ENCODE data around the gene NACA.
A peak's percentile ranks its signal among the peaks of the same experiment; 100 is the strongest.
"Not testable (repeated sequence)": the region's sequence is repeated elsewhere in the genome, so short reads cannot be mapped to it uniquely, and the experiment has no call there.

NACA gene

DNA sequence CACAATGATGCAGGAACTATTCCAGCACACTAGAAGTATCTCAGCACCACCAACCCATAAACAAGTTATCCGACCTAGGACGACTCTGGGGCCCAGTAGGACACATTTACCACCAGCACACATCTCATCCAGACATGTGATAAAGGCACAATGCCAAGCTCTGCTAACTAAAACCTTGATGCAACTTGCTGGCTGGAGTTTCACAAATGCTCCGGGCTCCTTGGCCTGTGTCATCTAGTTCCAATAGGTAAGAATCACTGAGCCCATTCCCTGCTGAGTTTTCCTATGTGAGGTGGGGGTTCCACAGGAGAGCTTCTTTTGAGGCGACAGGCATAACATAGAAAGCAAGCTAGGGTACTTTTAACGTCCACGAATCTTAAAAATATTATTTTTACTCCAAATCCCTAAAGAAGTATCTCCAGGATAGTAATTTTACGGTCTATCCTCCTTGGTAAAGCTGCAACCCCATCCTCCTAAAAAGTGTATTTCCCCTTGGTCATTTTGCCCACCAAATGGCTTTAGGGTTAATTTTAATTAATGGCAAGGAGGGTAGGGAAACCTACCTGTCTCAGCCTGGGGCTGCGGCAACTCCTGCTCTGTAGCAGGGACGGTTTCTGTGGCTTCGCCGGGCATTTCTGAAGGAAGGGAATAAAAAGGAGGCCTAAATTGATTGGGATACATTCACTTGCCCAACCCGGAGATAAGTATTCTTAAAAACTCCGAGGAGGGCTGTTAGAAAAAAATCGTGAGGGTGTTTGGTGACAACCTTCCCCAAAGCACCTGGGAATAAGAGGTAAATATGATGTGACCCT is 1.0 kb downstream of the NACA start:
- peak; percentile 83 for DNase-seq (ENCODE audit: low spot score)

DNA sequence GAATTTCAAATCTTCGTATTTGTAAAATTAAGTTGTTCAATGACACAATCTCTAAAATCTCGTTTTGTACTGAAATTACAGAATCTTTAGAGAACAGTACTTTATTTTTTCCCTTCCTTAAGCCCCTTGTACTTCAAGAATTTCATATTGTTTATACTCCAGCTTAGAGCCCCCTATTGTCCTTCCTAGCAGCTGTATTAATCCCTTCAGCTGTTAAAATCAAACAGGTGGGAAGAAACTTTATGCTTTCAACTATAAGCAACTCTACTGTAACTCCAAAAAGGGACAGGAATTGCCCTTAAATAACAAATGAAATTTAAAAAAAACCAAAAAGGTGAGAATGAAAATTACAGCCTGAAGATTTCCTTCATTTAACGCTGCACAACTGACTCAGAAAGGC is 1.7 kb downstream of the NACA start:
- DNase-seq (ENCODE audit: low spot score), result no peak

DNA sequence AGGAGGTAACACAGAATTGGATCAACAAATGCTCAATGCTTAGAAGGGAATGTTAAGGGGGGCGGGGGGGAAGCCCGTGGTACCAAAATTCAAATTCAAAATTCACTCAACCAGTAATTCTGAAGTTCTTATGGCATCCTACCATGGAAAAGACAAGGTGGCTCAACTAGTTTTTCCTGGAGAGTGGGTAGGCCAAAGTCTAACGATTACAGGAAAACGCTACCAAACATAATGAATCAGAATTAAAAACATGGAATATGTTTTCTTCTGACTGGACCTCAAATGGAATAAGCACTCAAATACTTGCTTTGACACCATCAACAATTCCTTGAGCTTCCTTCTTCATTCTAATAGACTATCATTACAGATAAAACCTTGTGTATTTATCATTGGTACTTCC is 2.3 kb downstream of the NACA start:
- DNase-seq (ENCODE audit: low spot score), result no peak

DNA sequence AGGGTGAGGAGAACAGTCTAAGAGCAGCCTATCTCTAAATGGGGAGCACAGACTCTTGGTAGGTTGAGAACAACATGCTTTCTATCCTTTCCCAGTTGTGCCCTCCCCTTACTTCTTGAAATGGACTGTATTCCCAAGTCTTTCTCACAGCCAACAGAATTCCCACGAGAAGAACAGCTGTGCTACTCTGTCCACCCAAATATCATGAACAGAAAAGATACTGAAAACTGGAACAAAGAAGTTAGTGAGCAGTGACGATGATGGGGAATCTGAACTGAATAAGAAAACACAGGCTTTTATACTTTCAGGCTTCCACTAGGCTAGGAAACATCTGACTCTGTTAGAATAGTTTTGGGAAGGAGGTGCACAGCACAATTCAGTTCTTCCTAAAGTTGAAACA is 3.4 kb downstream of the NACA start:
- no peak for DNase-seq (ENCODE audit: low spot score)

DNA sequence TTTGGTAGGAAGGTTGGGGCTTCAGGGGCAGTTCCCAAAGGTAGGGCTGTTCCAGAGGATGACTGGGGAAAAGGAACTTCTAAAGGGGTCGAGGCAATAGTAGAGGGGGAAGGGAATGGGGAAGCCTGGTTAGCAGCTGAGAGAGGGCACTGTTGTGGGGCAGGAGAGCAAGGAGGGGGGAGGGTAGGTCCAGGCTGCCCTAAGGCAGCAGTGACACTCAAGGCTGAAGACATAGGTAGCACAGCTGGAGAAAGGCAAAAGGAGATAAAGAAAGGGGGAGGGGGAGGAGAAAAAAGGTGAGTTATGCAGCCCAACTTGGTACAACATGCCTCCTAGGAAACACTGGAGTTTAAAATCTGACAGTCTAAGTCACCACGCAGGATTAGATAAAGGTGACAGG is 3.9 kb downstream of the NACA start:
- no peak for DNase-seq (ENCODE audit: low spot score)

DNA sequence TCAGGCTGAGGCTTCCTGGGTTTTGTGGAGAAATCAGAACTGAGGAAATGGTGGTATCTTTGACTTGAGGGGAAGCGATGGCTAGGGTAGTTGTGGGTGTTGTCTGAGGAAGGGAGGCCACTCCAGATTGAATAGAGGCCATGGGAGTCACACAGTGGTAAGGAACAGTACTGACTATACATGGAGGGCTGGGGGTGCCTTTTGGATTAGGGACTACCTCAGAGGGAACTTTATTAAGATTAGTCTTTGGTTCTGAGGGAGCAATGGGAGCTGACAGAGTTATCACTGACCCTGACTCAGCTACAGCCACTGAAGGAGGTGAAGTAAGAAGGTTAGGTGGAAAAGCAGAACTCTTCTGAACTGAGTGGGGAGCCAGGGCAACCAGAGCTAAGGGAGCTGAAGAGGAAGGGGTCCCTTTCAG is 4.4 kb downstream of the NACA start:
- no peak for DNase-seq (ENCODE audit: low spot score)

DNA sequence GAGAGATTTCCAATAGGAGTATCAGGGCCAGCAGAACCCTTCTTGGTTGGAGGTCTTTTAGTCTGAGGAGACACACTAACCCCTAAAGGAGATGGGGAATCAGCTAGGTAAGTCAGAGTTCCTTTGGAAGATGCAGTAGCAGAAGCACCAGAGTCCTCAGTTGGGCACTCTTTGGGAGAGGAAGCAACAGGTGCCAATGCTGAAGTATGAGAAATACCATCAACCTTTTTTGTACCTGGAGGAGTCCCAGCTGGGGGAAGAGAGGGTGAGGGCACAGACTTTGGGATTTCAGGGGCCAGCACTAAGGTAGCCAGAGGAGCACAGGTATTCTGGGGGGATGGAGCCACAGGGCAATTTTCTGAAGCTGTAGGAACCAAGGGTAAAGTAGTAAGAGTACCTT is 6.0 kb downstream of the NACA start:
- DNase-seq (ENCODE audit: low spot score), result no peak

DNA sequence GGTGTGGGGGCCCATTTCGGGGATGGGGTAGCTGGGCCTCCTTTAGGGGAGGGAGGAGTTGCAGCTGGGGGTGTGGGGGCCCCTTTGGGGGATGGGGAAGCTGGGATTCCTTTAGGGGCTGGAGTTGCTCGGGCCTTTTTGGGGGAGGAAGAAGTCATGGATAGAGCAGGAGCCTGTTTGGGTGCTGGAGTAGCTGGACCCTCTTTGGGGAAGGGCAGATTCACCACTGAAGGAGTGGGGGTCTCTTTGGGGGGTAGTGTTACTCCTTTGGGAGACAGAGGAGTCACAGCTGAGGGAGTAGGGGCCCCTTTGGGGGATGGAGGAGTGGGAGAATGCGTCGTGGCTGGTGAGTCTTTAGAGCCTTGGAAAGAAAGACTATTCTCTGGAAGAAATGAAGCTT is 6.5 kb downstream of the NACA start:
- no peak for DNase-seq (ENCODE audit: low spot score)

DNA sequence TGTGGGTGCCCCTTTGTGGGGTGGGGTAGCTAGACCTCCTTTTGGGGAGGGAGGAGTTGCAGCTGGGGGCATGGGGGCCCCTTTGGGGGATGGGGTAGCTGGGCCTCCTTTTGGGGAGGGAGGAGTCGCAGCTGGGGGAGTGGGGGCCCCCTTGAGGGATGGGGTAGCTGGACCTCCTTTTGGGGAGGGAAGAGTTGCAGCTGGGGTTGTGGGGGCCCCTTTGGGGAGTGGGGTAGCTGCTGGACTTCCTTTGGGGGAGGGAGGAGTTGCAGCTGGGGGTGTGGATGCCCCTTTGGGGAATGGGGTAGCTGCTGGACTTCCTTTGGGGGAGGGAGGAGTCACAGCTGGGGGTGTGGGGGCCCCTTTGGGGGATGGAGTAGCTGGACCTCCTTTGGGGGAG is 7.0 kb downstream of the NACA start:
- no peak for DNase-seq (ENCODE audit: low spot score)

DNA sequence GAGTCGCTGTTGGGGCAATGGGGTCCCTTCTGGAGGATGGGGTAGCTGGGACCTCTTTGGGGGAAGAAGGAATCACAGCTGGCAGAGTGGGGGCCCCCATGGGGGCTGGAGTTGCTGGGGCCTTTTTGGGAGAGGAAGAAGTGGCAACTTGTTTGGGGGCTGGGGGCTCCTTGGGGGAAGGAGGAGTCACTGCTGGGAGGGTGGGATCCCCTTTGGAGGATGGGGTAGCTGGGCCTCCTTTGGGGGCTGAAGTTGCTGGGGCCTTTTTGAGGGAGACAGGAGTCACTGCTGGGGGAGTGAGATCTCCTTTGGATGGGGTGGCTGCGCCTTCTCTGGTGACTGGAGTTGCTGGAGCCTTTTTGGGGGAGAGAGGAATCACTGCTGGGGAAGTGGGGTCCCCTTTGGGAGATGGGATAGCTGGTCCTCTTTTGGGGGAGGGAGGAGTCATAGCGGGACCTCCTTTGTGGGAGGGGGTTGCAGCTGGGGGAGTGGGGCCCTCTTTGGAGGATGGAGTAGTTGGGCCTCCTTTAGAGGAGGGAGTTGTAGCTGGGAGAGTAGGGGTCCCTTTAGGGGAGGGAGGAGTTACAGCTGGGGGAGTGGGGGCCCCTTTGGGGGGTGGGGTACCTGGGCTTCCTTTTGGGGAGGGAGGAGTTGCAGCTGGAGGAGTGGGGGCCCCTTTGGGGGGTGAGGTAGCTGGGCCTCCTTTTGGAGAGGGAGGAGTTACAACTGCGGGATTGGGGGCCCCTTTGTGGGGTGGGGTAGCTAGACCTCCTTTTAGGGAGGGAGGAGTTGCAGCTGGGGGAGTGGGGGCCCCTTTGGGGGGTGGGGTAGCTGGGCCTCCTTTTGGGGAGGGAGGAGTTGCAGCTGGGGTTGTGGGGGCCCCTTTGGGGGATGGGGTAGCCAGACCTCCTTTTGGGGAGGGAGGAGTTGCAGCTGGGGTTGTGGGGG is 7.9 kb downstream of the NACA start:
- DNase-seq (ENCODE audit: low spot score), result no peak

DNA sequence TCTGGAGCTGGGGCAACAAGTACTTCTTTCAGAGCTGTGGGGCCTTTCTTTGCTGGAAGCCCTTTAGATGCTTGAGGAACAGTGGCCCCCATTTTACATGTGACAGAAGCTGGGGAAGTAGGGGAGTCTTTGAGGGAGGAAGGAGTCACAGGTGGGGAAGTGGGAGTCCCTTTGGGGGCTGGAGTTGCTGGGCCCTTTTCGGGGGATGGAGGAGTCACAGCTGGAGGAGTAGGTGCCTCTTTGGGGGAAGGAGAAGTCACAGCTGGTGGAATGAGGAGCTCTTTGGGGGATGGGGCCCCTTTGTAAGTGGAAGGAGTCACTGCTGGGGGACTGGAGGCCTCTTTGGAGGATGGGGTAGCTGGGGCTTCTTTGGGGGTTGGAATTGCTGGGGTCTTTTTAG is 8.6 kb downstream of the NACA start:
- no peak for DNase-seq (ENCODE audit: low spot score)

DNA sequence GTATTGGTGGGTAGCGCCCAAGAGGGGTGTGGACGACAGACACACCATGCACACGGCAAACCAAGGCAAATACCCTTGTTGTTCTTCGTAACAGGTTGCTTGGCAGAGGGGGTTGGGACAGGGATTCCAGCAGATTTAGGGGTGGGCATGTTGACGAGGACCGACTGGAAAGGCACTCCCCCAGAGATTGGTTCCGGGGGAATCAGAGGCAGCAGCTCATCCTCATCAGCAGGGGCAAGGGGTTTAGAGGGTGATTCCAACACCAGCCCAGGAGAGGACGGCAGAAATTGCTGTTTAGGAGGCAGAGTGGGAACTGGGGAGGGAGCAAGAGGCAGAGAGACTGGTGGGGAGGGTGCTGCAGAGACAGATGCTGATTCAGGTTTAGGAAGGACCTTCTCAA is 9.3 kb downstream of the NACA start:
- DNase-seq (ENCODE audit: low spot score), result no peak

DNA sequence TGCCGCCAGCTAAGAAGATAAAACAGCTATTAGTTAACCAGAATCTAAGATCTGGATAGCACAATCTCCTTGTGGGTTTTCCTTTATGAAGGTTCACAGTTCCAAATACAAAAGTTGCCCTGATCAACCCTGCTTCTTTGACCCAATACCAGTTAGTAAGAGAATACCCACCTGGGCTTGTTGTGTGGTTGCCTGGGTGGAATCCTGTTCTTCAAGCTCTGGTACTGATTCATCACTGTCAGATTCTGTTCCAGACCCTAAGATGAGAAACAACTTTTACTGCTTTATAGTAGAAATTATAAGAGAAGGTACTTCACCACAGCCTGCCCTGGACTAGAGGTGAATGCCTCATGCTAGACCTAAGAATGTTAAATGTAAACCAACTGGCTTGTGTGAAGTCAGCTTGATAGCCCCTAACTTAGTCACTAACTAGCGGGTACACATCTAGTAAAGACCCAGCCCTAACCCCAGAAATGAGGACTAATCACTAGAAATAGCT is 10.6 kb downstream of the NACA start:
- DNase-seq (ENCODE audit: low spot score), result no peak

DNA sequence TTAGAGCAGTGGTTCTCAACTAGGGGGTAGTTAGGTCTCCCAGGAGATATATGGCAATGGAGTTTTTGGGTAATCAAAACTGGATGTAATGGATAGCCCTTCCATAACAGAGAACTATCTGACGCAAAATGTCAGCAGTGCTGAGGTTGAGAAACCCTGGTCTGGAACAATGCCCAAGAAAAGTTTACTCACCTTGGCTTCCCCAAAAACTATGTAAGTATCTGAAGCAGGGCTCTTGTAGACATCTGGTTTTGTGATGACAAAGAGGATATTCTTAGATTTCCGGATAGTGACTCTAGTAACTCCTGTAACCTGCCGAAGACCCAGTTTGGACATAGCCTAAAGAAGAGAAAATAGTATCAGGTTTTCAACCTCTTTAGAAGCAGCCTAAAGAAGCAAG is 11.8 kb downstream of the NACA start:
- DNase-seq (ENCODE audit: low spot score), result no peak

DNA sequence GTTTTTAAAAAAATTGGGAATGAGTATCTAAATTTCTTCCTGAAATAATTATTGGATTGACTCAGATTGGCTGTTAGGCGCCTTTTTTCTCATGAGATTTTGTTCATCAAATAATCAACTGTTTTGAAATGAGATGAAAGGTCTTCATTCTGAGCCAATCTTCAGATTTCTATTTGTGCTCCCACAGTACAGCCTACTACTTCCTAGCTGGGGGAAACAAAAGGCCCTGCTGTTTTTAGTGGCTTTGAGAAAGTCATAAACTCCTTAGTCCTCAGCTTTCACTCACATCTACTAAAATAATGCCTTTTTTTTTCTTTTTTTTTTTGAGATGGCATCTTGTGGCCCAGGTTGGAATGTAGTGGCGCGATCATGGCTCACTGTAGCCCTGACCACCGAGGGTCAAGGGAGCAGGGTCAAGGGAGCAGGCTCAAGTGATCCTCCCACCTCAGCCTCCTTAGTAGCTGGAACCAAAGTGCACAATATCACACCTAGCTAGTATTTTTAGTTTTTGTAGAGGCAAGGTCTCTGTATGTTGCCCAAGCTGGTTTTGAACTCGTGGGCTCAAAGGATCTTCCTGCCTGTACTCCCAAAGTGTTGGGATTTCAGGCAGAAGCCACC is 15.2 kb downstream of the NACA start:
- no peak for DNase-seq (ENCODE audit: low spot score)

DNA sequence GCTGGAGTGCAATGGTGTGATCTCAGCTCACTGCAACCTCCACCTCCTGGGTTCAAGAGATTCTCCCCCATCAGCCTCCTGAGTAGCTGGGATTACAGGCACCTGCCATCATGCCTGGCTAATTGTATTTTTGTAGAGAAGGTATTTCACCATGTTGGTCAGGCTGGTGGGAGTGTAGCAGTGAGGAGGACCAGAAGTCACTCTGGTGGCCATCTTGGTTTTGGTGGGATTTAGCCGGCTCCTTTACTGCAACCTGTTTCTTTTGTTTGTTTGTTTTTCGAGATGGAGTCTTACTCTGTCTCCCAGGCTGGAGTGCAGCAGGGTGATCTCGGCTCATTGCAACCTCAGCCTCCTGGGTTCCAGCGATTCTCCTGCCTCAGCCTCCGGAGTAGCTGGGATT is 20.6 kb downstream of the NACA start:
- not testable (repeated sequence) for DNase-seq (ENCODE audit: low spot score)

DNA sequence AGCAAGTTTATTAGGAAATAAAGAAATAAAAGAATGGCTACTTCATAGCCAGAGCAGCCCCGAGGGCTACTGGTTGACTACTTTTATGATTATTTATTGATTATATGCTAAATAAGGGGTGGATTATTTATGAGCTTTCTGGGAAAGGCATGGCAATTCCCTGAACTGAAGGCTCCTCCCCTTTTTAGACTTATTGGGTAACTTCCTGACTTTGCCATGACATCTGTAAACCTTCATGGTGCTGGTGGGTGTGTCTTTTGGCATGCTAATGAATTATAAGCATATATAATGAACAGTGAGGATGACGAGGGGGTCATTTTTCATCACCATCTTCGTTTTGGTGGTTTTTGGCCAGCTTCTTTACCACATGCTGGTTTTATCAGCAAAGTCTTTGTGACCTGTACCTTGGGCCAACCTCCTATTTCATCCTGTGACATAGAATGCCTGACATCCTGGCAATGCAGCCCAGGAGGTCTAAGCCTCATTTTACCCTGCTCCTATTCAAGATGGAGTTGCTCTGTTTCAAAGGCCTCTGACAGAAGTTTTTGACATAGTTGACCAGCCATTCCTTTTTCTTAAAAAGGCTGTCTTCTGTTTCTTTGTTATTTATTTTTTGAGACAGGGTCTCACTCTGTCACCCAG is 26.0 kb downstream of the NACA start:
- no peak for DNase-seq (ENCODE audit: low spot score)

DNA sequence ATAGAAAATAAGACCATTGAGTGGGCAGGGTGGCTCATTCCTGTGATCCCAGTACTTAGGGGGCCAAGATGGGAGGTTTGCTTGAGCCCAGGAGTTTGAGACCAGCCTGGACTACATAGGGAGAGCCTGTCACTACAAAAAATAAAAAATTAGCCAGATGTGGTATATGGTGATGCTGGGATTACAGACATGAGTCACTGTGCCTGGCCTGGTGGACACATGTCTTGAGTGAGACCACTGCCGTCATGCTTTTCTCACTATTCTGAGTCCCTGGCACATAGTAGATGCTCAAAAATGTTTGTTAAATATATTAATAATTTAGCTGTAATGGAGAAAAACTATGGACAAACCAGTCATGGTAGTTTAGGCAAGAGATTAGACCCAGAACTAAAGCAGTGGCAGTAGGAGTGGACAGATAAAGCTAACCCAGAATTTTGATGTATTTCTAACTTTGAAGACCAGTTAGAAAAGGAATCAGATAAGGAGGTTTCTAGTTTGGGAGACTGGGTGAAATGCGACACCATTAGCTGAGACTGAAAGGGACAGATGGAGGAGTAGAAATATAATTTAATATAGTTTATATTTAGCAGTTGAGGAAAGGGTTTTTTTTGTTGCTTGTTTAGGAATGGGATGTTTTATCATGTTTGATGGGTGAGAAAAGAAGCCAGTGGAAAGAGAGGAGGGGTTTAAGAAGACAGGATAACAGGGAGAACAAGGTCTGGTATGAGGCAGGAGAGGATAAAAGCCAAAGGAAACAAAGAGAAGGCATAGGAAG is 29.6 kb downstream of the NACA start:
- DNase-seq (ENCODE audit: low spot score), result no peak

DNA sequence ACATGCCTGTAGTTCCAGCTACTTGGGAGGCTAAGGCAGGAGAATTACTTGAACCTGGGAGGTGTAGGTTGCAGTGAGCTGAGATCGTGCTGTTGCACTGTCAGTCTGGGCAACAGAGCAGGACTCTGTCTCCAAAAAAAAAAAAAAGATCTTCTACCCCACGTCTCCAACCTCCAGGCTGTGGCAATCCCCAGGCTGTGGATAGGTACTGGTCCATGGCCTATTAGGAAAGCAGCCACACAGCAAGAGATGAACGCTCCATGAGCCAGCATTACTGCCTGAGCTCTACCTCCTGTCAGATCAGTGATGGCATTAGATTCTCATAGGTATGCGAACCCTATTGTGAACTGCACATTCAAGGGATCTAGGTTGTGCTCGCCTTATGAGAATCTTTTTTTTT is 30.9 kb downstream of the NACA start:
- DNase-seq (ENCODE audit: low spot score), result no peak

DNA sequence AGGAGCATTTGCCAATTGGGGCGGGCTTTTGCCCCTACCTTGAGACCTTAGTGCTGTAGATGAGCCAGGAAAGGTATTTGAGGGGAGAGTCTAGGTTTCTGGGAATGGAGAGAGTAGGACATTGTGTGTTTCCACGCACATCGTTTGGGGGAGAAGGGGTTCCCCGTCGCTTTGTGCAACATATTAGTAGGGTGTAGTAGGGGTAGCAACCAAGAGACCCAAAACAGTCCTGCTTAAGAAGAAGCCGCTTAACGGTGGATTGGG is 36.3 kb downstream of the NACA start:
- DNase-seq (ENCODE audit: low spot score), result no peak

DNA sequence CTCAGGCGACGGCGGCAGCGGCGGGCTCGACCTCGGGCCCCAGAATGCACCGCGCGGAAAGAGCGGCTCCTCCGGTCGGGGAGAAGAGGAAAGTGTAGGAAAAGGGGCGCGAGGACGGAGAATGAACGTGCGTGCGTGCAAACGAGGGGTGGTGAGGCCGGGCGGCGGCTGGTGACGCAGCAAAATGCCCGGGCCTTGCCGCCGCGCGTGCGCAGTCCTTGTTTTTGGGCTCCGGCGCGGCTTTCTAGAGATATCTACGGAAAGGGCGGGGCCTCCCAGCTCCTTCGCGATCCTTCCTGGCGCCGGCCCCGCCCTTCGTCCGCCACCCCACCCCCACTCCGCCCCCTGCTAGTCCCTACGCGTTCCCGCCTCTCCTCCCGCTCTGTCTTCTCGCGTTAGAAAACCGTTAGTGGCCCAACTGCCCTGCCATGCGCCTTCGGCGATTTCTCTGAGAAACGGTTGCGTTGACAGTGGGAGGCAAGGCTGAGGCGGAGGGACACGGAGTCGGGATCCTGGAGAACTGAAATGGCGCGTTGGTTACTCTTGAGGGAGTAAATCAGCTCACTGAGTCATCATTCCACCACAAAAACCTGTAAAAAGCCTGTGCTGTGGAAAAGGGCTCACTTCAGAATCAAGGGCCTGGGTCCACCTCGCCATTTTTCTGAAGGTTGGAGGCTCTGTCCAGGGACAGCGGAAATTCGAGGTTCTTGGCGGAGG is 36.8 kb downstream of the NACA start, which contains the start of gene PTGES3:
Gene PTGES3 (minus strand): TSS at position 156 of the 717 bp plus-strand sequence. CDS start 285 bp downstream, outside the sequence.
- peak; percentile 98 for DNase-seq (ENCODE audit: low spot score)
